Fibroblast of lung (primary cell): ENCODE measurements around the gene DBR1. TPM values are rescaled to one million over a fixed set of nuclear protein-coding genes. Genes with fewer than 3 reads are reported as not detected.
A peak's percentile ranks its signal among the peaks of the same experiment; 100 is the strongest.

Experiments
- DNase-seq, 2 donors: peaks; one replicate each; pipeline versions ENCODE4 v3.0.0 to v3.0.0-alpha.2; 2010; ENCODE audit warnings: low read depth in 2 of 2
- H2AFZ ChIP-seq: 2 replicates; pipeline ENCODE4 v1.5.1; 2012; ENCODE audit warnings: low read length, control low read depth, inconsistent platforms
- H3K27ac ChIP-seq: 2 replicates; pipeline ENCODE4 v1.5.1; 2011; ENCODE audit warnings: low read length, control low read depth; ENCODE audit not compliant: insufficient read depth
- H3K27me3 ChIP-seq: 2 replicates; pipeline ENCODE4 v1.5.1; 2011; ENCODE audit warnings: mild to moderate bottlenecking, low read length; ENCODE audit not compliant: control insufficient read depth, insufficient read depth
- H3K36me3 ChIP-seq: 2 replicates; pipeline ENCODE4 v1.5.1; 2011; ENCODE audit warnings: low read length; ENCODE audit not compliant: control insufficient read depth, insufficient read depth
- H3K4me1 ChIP-seq: 2 replicates; pipeline ENCODE4 v1.5.1; 2011; ENCODE audit warnings: low read length; ENCODE audit not compliant: control insufficient read depth, insufficient read depth; ENCODE audit errors: extremely low read depth
- H3K4me2 ChIP-seq: 2 replicates; pipeline ENCODE4 v1.5.1; 2011; ENCODE audit warnings: low read length, control low read depth; ENCODE audit not compliant: insufficient read depth; ENCODE audit errors: extremely low read depth
- H3K4me3 ChIP-seq, 4 experiments: fragments of 200-600 bp in 1 of 4; sonication (generic) in 1 of 4; replicated peaks in 1 of 4; 2 replicates each; pipeline ENCODE4 v1.5.1; 2011 to 2016; ENCODE audit warnings: low read length in 4 of 4, low read depth in 3 of 4, mild to moderate bottlenecking in 3 of 4, control low read depth in 2 of 4, inconsistent platforms in 1 of 4, mixed read lengths in 1 of 4; ENCODE audit not compliant: insufficient read depth in 1 of 4; ENCODE audit errors: control extremely low read depth in 1 of 4
- H3K79me2 ChIP-seq: 2 replicates; pipeline ENCODE4 v1.5.1; 2012; ENCODE audit warnings: mild to moderate bottlenecking, low read length, inconsistent platforms; ENCODE audit not compliant: control insufficient read depth, insufficient read depth
- H3K9ac ChIP-seq: 2 replicates; pipeline ENCODE4 v1.5.1; 2011; ENCODE audit warnings: mild to moderate bottlenecking, low read length, control low read depth; ENCODE audit not compliant: insufficient read depth
- H3K9me3 ChIP-seq: 2 replicates; pipeline ENCODE4 v1.5.1; 2012; ENCODE audit warnings: low read depth, low read length; ENCODE audit not compliant: control insufficient read depth, insufficient read depth
- H4K20me1 ChIP-seq: 2 replicates; pipeline ENCODE4 v1.5.1; 2011; ENCODE audit warnings: low read length; ENCODE audit not compliant: control insufficient read depth, insufficient read depth; ENCODE audit errors: extremely low read depth
- EZH2 ChIP-seq: IDR thresholded peaks from 2 replicates; pipeline ENCODE4 v1.5.1; 2012; ENCODE audit warnings: low read length, control low read depth, mild to moderate bottlenecking; ENCODE audit errors: missing control alignments
- polyA plus RNA-seq, 2 donors: library from polyadenylated mRNA; depleted of rRNA in 1 of 2; stranded (reverse) in 1 of 2; unstranded in 1 of 2; fragments of >200 nt; gene quantifications; 2 replicates each; pipeline ENCODE4 v1.2.1, GENCODE V29; 2011 to 2012; ENCODE audit warnings: missing spikeins in 1 of 2
- total RNA-seq: library from RNA; depleted of rRNA; stranded (reverse); fragments of >200 nt; gene quantifications from 2 replicates; pipeline ENCODE4 v1.2.1, GENCODE V29; 2014
- TF ChIP-seq, protein P1 (sequence below), 2 donors: IDR thresholded peaks in 1 of 2; conservative IDR thresholded peaks in 1 of 2; 1 replicate in 1 of 2; 2 replicates in 1 of 2; pipeline ENCODE4 v1.5.1; 2011 to 2012; ENCODE audit warnings: low read length in 2 of 2, control low read depth in 1 of 2, inconsistent platforms in 1 of 2, low read depth in 1 of 2, mild to moderate bottlenecking in 1 of 2

DBR1 gene
- total and polyA plus RNA-seq, 2 donors (not counting 1 experiment from before 2014, with no cell fraction given), result 16.2 to 19.7 TPM

DNA sequence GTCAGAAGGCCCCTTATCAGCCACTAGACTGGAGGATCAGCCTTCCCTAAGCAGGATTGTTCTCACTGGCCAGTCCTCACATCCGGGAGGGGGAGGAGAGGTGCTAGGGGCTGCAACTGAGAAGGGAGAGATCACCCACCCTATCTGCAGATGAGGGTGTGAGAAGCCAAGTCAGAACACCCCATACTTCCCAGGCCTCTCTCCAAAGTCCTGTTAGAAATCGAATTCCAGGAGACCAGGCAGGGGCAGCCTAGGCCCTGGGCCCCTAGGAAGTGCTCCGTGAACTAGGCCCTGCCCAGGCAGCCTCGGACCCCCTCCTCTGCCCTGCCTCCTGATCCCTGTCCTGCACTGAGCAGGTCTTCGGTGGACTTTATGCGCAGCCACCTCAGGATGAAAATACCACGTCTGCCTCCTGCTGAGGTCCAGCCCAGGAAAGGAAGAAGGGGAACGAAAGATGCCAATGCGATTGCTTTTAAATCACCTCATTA lies 60.2 kb downstream of the DBR1 start:
- no peaks in the 10 kb centered on the region for H3K27me3 ChIP-seq
- H2AFZ ChIP-seq, result peak overlapping the region; percentile 35
- peak overlapping the region; percentile 88 for H3K9ac ChIP-seq
- peaks cover 36% of the 10 kb centered on the region for H3K79me2 ChIP-seq
- H3K4me2 ChIP-seq, result peak overlapping the region; percentile 95
- peaks cover 5% of the 10 kb centered on the region for H3K4me1 ChIP-seq
- TF ChIP-seq, protein P1, sequence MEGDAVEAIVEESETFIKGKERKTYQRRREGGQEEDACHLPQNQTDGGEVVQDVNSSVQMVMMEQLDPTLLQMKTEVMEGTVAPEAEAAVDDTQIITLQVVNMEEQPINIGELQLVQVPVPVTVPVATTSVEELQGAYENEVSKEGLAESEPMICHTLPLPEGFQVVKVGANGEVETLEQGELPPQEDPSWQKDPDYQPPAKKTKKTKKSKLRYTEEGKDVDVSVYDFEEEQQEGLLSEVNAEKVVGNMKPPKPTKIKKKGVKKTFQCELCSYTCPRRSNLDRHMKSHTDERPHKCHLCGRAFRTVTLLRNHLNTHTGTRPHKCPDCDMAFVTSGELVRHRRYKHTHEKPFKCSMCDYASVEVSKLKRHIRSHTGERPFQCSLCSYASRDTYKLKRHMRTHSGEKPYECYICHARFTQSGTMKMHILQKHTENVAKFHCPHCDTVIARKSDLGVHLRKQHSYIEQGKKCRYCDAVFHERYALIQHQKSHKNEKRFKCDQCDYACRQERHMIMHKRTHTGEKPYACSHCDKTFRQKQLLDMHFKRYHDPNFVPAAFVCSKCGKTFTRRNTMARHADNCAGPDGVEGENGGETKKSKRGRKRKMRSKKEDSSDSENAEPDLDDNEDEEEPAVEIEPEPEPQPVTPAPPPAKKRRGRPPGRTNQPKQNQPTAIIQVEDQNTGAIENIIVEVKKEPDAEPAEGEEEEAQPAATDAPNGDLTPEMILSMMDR (conservative IDR thresholded peaks at IDR 0.05 in 1 of 2, IDR thresholded peaks at IDR 0.05 in 1 of 2; ENCODE audit: low read depth in 1 of 2, low read length in 2 of 2), result no peak
- no peak for TF ChIP-seq EZH2
- peak overlapping the region; percentile 56 to 89 (median 81) for H3K4me3 ChIP-seq
- peak; percentile 35 to 43 for DNase-seq
- peak overlapping the region; percentile 87 for H3K27ac ChIP-seq
- no peaks in the 10 kb centered on the region for H3K9me3 ChIP-seq
- H4K20me1 ChIP-seq, result no peaks in the 10 kb centered on the region
- H3K36me3 ChIP-seq, result peaks cover 9% of the 10 kb centered on the region

DNA sequence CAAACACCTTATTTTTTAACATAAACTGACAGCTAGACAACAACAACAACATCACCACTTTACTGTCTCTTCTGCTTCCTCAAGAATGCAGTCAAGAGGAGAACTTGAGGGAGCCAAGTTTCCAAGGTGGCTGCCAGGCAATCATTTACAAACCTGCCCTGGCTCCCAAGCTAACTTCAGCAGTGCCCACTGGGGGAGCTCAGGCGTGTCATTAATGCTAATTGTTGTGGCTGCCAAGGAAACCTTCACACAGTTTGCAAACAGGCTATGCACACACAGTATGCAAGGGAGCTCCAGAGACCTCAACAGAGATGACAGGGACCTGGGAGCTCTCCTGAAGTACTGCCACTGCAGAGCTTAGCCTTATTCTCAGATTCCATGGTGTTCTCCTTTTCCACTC lies 61.4 kb downstream of the DBR1 start:
- no peaks in the 10 kb centered on the region for H3K9me3 ChIP-seq
- H3K79me2 ChIP-seq, result peaks cover 45% of the 10 kb centered on the region
- H3K36me3 ChIP-seq, result peaks cover 9% of the 10 kb centered on the region
- TF ChIP-seq, protein P1 (conservative IDR thresholded peaks at IDR 0.05 in 1 of 2, IDR thresholded peaks at IDR 0.05 in 1 of 2; ENCODE audit: low read depth in 1 of 2, low read length in 2 of 2), result no peak
- no peak for TF ChIP-seq EZH2
- peak overlapping the region in 1 of 4 experiments; percentile 17 for H3K4me3 ChIP-seq
- peak in 1 of 2 donors; percentile 13 for DNase-seq
- no peaks in the 10 kb centered on the region for H3K27me3 ChIP-seq
- H3K27ac ChIP-seq, result no peak overlapping the region
- no peak overlapping the region for H2AFZ ChIP-seq
- no peak overlapping the region for H3K9ac ChIP-seq
- no peaks in the 10 kb centered on the region for H4K20me1 ChIP-seq
- H3K4me1 ChIP-seq, result peaks cover 3% of the 10 kb centered on the region
- peak overlapping the region; percentile 42 for H3K4me2 ChIP-seq

DNA sequence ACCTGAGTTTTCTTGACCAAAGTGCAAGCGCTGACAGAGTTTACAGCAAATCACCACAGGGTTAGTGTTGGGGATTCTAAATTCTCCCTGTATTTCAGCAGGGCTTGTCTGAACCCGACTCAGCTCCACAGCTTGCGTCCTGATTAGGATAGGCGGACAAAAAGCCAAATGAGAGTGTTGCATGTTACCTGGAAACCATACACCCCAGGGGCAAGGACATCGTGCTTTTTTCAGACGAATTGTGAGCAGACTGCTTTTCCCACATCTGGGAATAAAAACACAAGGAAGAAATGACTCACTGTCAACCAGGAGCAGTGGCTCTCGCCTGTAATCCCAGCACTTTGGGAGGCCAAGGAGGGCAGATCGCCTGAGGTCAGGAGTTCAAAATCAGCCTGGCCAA lies 62.4 kb downstream of the DBR1 start:
- H3K79me2 ChIP-seq, result peaks cover 51% of the 10 kb centered on the region
- H3K4me1 ChIP-seq, result peaks cover 3% of the 10 kb centered on the region
- TF ChIP-seq EZH2, result no peak
- TF ChIP-seq, protein P1 (conservative IDR thresholded peaks at IDR 0.05 in 1 of 2, IDR thresholded peaks at IDR 0.05 in 1 of 2; ENCODE audit: low read depth in 1 of 2, low read length in 2 of 2), result no peak
- no peak overlapping the region for H3K27ac ChIP-seq
- no peaks in the 10 kb centered on the region for H4K20me1 ChIP-seq
- no peaks in the 10 kb centered on the region for H3K27me3 ChIP-seq
- no peak overlapping the region for H3K9ac ChIP-seq
- H3K36me3 ChIP-seq, result peaks cover 9% of the 10 kb centered on the region
- no peak overlapping the region for H3K4me2 ChIP-seq
- no peak overlapping the region for H2AFZ ChIP-seq
- no peak overlapping the region for H3K4me3 ChIP-seq
- no peak for DNase-seq
- no peaks in the 10 kb centered on the region for H3K9me3 ChIP-seq

Other genes starting within 250 kb of the DBR1 start
- gene CLDN18, start 164.8 kb downstream of the DBR1 start, total RNA-seq, result not detected in 2 replicates
- not detected in 2 replicates for gene CLDN18, start 164.8 kb downstream of the DBR1 start, polyA plus RNA-seq
- gene DZIP1L, start 59.3 kb downstream of the DBR1 start, total RNA-seq, result 16.9 and 22.6 TPM in 2 replicates
- gene DZIP1L, start 59.3 kb downstream of the DBR1 start, polyA plus RNA-seq, result 5.2 and 8.9 TPM in 2 replicates
- gene A4GNT, start 42.5 kb downstream of the DBR1 start, total RNA-seq, result not detected in 2 replicates
- not detected in 2 replicates for gene A4GNT, start 42.5 kb downstream of the DBR1 start, polyA plus RNA-seq
- gene ARMC8, start 12.4 kb upstream of the DBR1 start, total RNA-seq, result 45.9 and 49.6 TPM in 2 replicates
- gene ARMC8, start 12.4 kb upstream of the DBR1 start, polyA plus RNA-seq, result 43.6 and 44.7 TPM in 2 replicates
- gene NME9, start 154.9 kb upstream of the DBR1 start, total RNA-seq, result not detected in 2 replicates
- gene NME9, start 154.9 kb upstream of the DBR1 start, polyA plus RNA-seq, result not detected in 2 replicates
- gene MRAS, start 173.7 kb upstream of the DBR1 start, total RNA-seq, result 48.0 and 73.0 TPM in 2 replicates
- 35.3 and 43.2 TPM in 2 replicates for gene MRAS, start 173.7 kb upstream of the DBR1 start, polyA plus RNA-seq